Neural progenitor cell (in vitro differentiated cells): Measurements from ENCODE around the gene FRAT1.

Experiments used
- EZH2phosphoT487 ChIP-seq: fragments of 200-600 bp; sonication (generic); IDR thresholded peaks from 2 replicates; pipeline ENCODE4 v1.6.1; 2017; ENCODE audit warnings: antibody characterized with exemption
- TF ChIP-seq, protein P1 (sequence below): fragments of 200-600 bp; sonication (generic); IDR thresholded peaks from 2 replicates; pipeline ENCODE4 v1.5.1; 2017; ENCODE audit warnings: antibody characterized with exemption, mild to moderate bottlenecking

GRCh38 chr10:97341416-97341815, 22.3 kb downstream of the FRAT1 start:
- TF ChIP-seq, protein P1, sequence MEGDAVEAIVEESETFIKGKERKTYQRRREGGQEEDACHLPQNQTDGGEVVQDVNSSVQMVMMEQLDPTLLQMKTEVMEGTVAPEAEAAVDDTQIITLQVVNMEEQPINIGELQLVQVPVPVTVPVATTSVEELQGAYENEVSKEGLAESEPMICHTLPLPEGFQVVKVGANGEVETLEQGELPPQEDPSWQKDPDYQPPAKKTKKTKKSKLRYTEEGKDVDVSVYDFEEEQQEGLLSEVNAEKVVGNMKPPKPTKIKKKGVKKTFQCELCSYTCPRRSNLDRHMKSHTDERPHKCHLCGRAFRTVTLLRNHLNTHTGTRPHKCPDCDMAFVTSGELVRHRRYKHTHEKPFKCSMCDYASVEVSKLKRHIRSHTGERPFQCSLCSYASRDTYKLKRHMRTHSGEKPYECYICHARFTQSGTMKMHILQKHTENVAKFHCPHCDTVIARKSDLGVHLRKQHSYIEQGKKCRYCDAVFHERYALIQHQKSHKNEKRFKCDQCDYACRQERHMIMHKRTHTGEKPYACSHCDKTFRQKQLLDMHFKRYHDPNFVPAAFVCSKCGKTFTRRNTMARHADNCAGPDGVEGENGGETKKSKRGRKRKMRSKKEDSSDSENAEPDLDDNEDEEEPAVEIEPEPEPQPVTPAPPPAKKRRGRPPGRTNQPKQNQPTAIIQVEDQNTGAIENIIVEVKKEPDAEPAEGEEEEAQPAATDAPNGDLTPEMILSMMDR, result no peak
- no peak for TF ChIP-seq EZH2phosphoT487
